HG03354 (cell line): ENCODE data around the gene SREBF2.

ENCODE experiments used
- ATAC-seq: cut with Tn5 transposase; IDR thresholded peaks from one replicate; pipeline ENCODE4 v1.9.1; 2021; ENCODE audit warnings: mild to moderate bottlenecking; ENCODE audit not compliant: unreplicated experiment, poor library complexity, severe bottlenecking

The SREBF2 gene

GRCh38 chr22:41870786-41871185 lies 37.9 kb downstream of the SREBF2 start:
- ATAC-seq = no peak

GRCh38 chr22:41873391-41873790 lies 40.5 kb downstream of the SREBF2 start:
- no peak for ATAC-seq

GRCh38 chr22:41874090-41874489 lies 41.2 kb downstream of the SREBF2 start:
- no peak for ATAC-seq

GRCh38 chr22:41875531-41876270 lies 42.8 kb downstream of the SREBF2 start:
- no peak for ATAC-seq

- ATAC-seq = no peak
Observed at GRCh38 chr22:41876275-41876674, 43.4 kb downstream of the SREBF2 start.

DNA sequence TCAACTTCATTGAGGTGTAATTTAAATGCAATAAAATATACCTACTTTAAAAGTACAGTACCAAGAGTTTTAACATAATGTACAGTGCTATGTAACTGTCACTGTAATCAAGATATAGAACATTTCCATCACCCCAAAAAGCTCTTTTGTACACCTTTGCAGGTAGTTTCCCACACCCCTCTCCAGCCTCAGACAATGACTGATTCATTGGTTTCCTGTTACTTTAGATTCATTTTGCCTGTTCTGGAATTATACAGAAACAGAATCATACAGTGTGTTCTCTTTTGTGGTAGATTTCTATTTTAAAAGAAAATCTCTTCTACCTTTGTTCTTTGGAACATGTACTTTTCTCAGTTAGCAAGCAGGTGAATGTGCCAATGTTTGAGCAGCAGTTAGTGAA lies 43.8 kb downstream of the SREBF2 start:
- no peak for ATAC-seq

DNA sequence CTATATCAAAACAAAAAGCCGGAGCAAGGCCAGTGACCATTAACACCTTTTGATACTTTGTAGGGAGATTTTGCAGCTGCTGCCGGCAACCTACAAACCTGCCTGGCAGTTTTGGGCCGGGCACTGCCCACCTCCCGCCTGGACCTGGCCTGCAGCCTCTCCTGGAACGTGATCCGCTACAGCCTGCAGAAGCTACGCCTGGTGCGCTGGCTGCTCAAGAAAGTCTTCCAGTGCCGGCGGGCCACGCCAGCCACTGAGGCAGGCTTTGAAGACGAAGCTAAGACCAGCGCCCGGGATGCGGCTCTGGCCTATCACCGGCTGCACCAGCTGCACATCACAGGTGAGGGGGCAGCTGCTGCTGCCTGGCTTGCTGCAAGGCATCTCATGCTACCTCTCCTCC lies 47.7 kb downstream of the SREBF2 start:
- no peak for ATAC-seq

- no peak for ATAC-seq
Observed at GRCh38 chr22:41883400-41883799, 50.5 kb downstream of the SREBF2 start.

GRCh38 chr22:41885116-41885515 lies 52.2 kb downstream of the SREBF2 start:
- ATAC-seq = no peak

DNA sequence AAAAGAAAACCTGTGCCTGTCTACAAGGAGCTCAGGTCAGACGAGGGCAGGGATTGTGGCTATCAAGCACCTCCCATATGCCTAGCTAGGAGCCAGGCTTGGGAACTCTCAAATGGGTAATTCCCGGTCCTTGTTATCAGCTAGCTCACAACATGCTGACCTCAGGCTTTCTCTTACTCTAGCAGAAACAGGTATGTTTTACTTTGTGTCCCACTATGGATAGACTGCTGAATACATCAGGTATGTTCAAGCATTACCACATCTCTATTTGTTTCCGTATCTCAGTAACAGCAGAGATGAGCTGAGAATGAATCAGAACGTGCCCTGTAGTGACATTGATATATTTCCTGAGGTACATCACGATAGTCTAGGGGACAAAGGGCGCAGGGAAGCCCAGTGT lies 52.6 kb downstream of the SREBF2 start:
- no peak for ATAC-seq

DNA sequence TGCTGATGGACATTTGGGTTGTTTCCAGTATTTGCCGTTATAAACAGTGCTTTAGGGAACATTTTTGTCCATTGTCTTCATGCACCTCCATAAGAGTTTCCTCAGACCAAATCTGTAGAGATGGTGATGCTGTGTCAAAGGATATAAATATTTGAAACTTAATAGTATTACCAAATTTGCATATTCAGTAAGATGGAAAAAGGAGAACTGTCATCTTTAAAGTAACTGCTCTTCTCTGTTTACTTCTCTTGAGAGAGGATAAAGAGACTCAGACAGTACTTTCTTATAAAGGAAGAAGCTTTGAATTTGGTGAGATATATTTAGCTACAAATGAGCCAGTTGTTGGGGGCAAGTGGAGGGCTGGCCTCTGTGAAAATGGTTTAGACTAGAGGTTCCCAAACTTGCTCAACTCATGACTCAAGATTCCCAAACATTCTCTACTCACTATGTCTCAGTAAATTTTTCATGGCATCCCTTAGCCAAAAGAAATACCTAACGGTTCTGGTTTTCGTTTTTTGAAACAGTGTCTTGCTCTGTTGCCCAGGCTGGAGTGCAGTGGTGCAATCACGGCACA lies 55.8 kb downstream of the SREBF2 start:
- ATAC-seq = no peak

DNA sequence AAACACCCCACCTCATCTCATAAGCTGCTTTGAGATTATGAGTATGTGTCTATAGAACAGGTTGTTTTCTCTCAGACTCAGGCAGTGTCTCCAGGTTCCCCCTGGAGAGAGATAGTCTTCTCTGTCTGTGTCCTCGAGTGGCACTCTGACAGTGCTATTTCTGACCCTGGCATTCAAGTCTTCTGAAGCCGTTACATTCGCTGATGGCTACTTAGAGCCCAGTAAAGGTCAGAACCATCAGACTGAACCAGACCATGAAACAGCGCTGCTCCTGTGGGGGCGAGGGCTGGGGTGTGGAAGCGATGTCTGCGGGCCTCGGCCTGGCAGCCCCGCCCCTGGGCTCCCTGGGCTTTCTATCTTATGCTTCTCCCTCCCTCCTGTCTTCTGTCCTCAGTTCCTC lies 58.5 kb downstream of the SREBF2 start:
- ATAC-seq = no peak

GRCh38 chr22:41892721-41893120 lies 59.8 kb downstream of the SREBF2 start:
- ATAC-seq = no peak

- no peak for ATAC-seq
Observed at GRCh38 chr22:41893591-41894375, 60.9 kb downstream of the SREBF2 start.

- ATAC-seq = no peak
Observed at GRCh38 chr22:41898645-41899044, 65.7 kb downstream of the SREBF2 start.

DNA sequence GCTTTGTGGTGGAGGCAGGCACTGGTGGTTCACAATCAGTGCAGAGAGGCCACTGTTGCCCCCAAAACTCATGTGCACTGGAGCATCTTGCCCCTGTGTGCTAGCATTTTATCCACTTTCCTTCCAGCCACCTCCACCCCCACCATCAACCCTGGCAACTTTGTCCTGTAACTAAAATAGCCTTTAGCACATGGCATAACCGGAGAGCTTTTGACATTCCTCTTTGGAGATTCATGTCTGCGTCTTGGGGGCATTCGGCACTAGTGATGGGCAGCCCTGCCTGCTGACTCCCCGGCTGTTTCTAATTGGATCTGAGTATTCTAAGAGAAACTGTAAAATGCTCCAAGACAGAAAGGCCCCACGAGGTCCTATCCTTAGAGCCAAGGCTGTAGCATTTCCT lies 66.2 kb downstream of the SREBF2 start:
- no peak for ATAC-seq

DNA sequence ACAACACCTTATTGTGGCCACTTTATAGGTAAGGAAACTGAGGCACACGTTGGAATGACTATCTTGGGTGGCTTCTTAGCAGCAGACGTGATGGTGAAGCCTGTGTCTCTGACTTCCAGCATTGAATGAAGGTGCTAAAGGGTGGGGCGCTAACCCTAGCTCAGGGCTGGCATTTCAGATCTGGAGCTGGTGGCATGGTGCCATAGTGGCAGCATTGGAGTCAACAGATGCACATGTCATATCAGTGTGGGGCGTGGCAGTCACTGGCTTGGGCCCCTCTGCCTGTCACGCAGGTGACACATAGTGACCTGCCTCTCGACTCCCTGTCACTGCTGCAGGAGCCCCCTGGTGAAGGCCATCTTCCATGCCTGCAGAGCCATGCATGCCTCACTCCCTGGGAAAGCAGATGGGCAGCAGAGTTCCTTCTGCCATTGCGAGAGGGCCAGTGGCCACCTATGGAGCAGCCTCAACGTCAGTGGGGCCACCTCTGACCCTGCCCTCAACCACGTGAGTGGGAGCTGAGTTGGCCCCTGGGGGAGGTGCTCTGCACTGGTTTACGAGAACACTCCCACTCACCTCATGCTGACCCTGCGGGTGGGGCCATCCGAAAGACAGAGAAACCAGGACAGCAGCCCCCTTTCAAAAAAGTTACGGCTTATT lies 67.2 kb downstream of the SREBF2 start:
- no peak for ATAC-seq

- no peak for ATAC-seq
Observed at GRCh38 chr22:41900652-41901312, 67.9 kb downstream of the SREBF2 start.

DNA sequence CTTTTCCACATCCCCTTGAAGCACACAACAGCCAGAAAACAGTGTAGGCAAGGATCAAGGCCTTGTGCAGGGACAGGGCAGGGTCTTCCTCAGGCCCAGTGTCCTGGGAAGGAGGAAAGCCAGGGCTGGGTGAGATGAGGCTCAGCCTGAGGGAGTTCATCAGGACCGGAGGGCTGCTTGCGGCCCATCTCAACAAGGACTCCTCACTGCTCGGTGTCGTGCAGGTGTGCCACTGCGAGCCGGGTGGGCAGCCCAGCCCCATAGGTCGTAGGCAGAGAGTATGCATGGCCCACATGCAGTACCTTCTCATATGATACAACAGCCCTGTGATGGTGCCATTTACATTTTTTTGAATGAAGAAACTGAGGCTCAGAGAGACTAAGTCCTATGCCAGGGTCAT lies 69.1 kb downstream of the SREBF2 start:
- ATAC-seq = no peak

DNA sequence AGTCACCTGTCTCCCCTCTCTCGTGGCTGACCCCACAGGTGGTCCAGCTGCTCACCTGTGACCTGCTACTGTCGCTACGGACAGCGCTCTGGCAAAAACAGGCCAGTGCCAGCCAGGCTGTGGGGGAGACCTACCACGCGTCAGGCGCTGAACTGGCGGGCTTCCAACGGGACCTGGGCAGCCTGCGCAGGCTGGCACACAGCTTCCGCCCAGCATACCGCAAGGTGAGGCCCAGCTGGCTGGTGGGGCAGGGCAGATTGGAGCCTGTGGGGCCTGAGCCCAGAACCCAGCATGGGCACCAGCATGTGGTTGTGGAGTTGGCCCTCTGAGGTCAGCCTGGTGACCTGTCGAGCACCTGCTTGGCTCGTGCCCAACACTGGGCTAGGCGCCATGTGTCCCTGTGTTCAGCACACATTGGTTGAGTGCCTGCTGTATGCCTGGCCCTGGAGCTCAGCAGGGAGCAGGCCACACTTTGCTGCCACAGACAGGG lies 70.1 kb downstream of the SREBF2 start:
- ATAC-seq = no peak
